Activated CD4-positive, alpha-beta T cell treated with anti-CD3 and anti-CD28 coated beads, Interleukin-2, amount 50 U/mL, for 24 hours (primary cell): ENCODE data around the gene DGKA.
"Not testable (repeated sequence)": the region's sequence is repeated elsewhere in the genome, so short reads cannot be mapped to it uniquely, and the experiment has no call there.

ENCODE experiments used
- DNase-seq, 2 donors: peaks; one replicate each; pipeline ENCODE4 v3.0.0-alpha.2; 2020; ENCODE audit warnings: low read depth in 1 of 2, low spot score in 1 of 2

Gene DGKA

GRCh38 chr12:55930771-55931316, at the start of gene DGKA:
DGKA (plus strand) TSS chr12:55931162; CDS start chr12:55936504, 5,342 bp downstream.
- peak; percentile 51 to 73 for DNase-seq

- no peak for DNase-seq
These were observed 45.8 kb upstream of the DGKA start for GRCh38 chr12:55885113-55885512.

- DNase-seq = no peak
These were observed 39.7 kb upstream of the DGKA start for GRCh38 chr12:55891310-55891709.

GRCh38 chr12:55893723-55894122, 37.2 kb upstream of the DGKA start:
- no peak for DNase-seq

GRCh38 chr12:55899082-55899481, 31.9 kb upstream of the DGKA start:
- peak in 1 of 2 donors; percentile 50 for DNase-seq

GRCh38 chr12:55901881-55902490, 29.0 kb upstream of the DGKA start:
- no peak for DNase-seq

- no peak for DNase-seq
These were observed 24.9 kb upstream of the DGKA start for GRCh38 chr12:55906056-55906455.

GRCh38 chr12:55908726-55909512, 22.0 kb upstream of the DGKA start:
- DNase-seq = no peak

- DNase-seq = no peak
These were observed 21.5 kb upstream of the DGKA start for GRCh38 chr12:55909513-55909884.

GRCh38 chr12:55912908-55913307, 18.1 kb upstream of the DGKA start:
- no peak for DNase-seq

GRCh38 chr12:55915482-55915859, 15.5 kb upstream of the DGKA start:
- DNase-seq = no peak

GRCh38 chr12:55919032-55919431, 11.9 kb upstream of the DGKA start:
- DNase-seq = not testable (repeated sequence)

- no peak for DNase-seq
These were observed 8.8 kb upstream of the DGKA start for GRCh38 chr12:55922126-55922525.

GRCh38 chr12:55923648-55924047, 7.3 kb upstream of the DGKA start:
- DNase-seq = not testable (repeated sequence)

- no peak for DNase-seq
These were observed 5.6 kb upstream of the DGKA start for GRCh38 chr12:55925371-55925770.

- no peak for DNase-seq
These were observed 4.9 kb upstream of the DGKA start for GRCh38 chr12:55925870-55926737.

GRCh38 chr12:55926738-55927587, 4.0 kb upstream of the DGKA start:
- peak; percentile 79 to 91 for DNase-seq

GRCh38 chr12:55927588-55928502, 3.1 kb upstream of the DGKA start, which contains the start of gene PYM1:
PYM1 (minus strand) TSS chr12:55927894; CDS start chr12:55927761, 133 bp downstream.
- peak in 1 of 2 donors; percentile 56 for DNase-seq

GRCh38 chr12:55929306-55929791, 1.6 kb upstream of the DGKA start:
- peak; percentile 58 to 84 for DNase-seq
